Right lobe of liver (tissue), 6 donors: ENCODE measurements around the gene EXOC8. TPM values are rescaled to one million over a fixed set of nuclear protein-coding genes. Genes with fewer than 3 reads are reported as not detected.
A peak's percentile ranks its signal among the peaks of the same experiment; 100 is the strongest.

Experiments
- ATAC-seq, 4 donors: fragments of 200-7000 bp; cut with Tn5 transposase; one replicate each; pipeline ENCODE4 v1.9.1; 2020; ENCODE audit warnings: mild to moderate bottlenecking in 4 of 4, moderate library complexity in 4 of 4
- DNase-seq, 3 donors: peaks; one replicate each; pipeline ENCODE4 v3.0.0-alpha.2; 2020
- H3K27ac ChIP-seq, 3 donors: fragments of 200-600 bp; one replicate each; pipeline ENCODE4 v1.8.0; 2022
- H3K27me3 ChIP-seq, 2 donors: fragments of 200-600 bp; one replicate each; pipeline ENCODE4 v1.8.0; 2022
- H3K36me3 ChIP-seq, 4 donors: fragments of 200-600 bp; sonication (generic) in 1 of 4; one replicate each; pipeline versions ENCODE4 v1.5.1 to v1.8.0; 2017 to 2022; ENCODE audit warnings: control low read depth in 1 of 4
- H3K4me1 ChIP-seq, 4 donors: fragments of 200-600 bp; sonication (generic) in 1 of 4; one replicate each; pipeline versions ENCODE4 v1.5.1 to v1.8.0; 2017 to 2022; ENCODE audit warnings: control low read depth in 1 of 4
- H3K4me3 ChIP-seq, 3 donors: fragments of 200-600 bp; one replicate each; pipeline ENCODE4 v1.8.0; 2022
- H3K9me3 ChIP-seq, 4 donors: fragments of 200-600 bp; sonication (generic) in 1 of 4; one replicate each; pipeline versions ENCODE4 v1.5.1 to v1.8.0; 2017 to 2022; ENCODE audit warnings: control low read depth in 1 of 4
- CTCF ChIP-seq, 4 donors: fragments of 200-600 bp in 3 of 4; fragments of 450-650 bp in 1 of 4; IDR thresholded peaks; one replicate each; pipeline versions ENCODE4 v1.5.1 to v1.8.0; 2016 to 2022; ENCODE audit warnings: antibody characterized with exemption in 4 of 4, mild to moderate bottlenecking in 2 of 4
- POLR2A ChIP-seq: fragments of 450-650 bp; IDR thresholded peaks from one replicate; pipeline ENCODE4 v1.6.1; 2017; ENCODE audit warnings: antibody characterized with exemption, mild to moderate bottlenecking
- WGBS: methylation state at CpG from one replicate; pipeline ENCODE4 v1.1.6; 2018; ENCODE audit warnings: low coverage, low lambda C conversion rate; ENCODE audit not compliant: insufficient coverage; ENCODE audit errors: missing lambda C conversion rate; 5-methylcytosine and 5-hydroxymethylcytosine counted together
- intact Hi-C, 2 donors: fragments of 100-400 bp; cut with DNase I; formaldehyde crosslinking; loops; one replicate each; pipeline versions ENCODE4 v1.11.2 to v1.14.1; 2022
- total RNA-seq, 6 experiments: library from RNA; depleted of rRNA in 2 of 6; stranded (reverse); fragments of >200 nt in 2 of 6; fragmentation: NEBNext Ultra II Directional in 3 of 6; extraction: Animal tissue kit (Norgen Biotek cat#: 25700) in 3 of 6; gene quantifications; one replicate each; pipeline versions ENCODE4 v1.1.0 to v1.2.4, GENCODE V29; 2016 to 2023
- donor health status: DM: no; HTN: yes; CAD: no.
- donor health status: DM: no; HTN: no; CAD: no.
- donor health status: DM: no; HTN: no; CAD: no.
- donor health status: DM: no; HTN: yes; CAD: no.
- donor health status: DM: no; HTN: yes; CAD: no.

Gene EXOC8
- total RNA-seq, 6 experiments from 2014 or later, result 5.7 to 7.8 (median 6.8) TPM

- no peak for DNase-seq
- H3K9me3 ChIP-seq, result no peaks in the 10 kb centered on the region
- intact Hi-C loops, result no loop called here
- H3K27me3 ChIP-seq, result no peaks in the 10 kb centered on the region
- H3K36me3 ChIP-seq, result no peaks in the 10 kb centered on the region
- H3K4me3 ChIP-seq, result no peak overlapping the region
- no peak overlapping the region for H3K27ac ChIP-seq
- TF ChIP-seq CTCF (IDR thresholded peaks at IDR 0.05) (no peak), POLR2A (no peak)
- 84% methylated on average over 4 of the region's 4 CpGs for WGBS
- no peaks in the 10 kb centered on the region for H3K4me1 ChIP-seq
- ATAC-seq, result no peak
Observed at GRCh38 chr1:231318568-231318967, 19.1 kb downstream of the EXOC8 start.

DNA sequence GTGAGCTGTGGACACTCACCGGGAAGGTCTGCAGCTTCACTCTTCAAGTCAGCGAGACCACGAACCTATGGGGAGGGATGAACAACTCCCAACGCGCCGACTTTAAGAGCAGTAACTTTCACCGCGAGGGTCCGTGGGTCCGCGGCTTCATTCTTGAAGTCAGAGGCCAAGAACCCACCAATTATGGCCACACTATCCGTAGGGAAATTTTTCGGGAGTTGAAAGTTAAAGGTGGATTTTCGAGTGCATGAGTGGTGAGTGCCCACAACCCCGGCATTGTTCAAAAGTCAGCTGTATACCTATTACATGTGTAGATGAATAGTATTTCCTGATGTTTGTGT is 19.7 kb downstream of the EXOC8 start:
- no peak for TF ChIP-seq POLR2A
- no peak for TF ChIP-seq CTCF (IDR thresholded peaks at IDR 0.05)
- Histone ChIP-seq H3K36me3 (no peaks in the 10 kb centered on the region), H3K4me3 (no peak overlapping the region), H3K27me3 (no peaks in the 10 kb centered on the region), H3K27ac (no peak overlapping the region), H3K4me1 (no peaks in the 10 kb centered on the region), H3K9me3 (no peaks in the 10 kb centered on the region)
- intact Hi-C loops, result no loop called here
- ATAC-seq (no peak), DNase-seq (no peak)
- WGBS, result 89% methylated on average over 15 of the region's 15 CpGs

DNA sequence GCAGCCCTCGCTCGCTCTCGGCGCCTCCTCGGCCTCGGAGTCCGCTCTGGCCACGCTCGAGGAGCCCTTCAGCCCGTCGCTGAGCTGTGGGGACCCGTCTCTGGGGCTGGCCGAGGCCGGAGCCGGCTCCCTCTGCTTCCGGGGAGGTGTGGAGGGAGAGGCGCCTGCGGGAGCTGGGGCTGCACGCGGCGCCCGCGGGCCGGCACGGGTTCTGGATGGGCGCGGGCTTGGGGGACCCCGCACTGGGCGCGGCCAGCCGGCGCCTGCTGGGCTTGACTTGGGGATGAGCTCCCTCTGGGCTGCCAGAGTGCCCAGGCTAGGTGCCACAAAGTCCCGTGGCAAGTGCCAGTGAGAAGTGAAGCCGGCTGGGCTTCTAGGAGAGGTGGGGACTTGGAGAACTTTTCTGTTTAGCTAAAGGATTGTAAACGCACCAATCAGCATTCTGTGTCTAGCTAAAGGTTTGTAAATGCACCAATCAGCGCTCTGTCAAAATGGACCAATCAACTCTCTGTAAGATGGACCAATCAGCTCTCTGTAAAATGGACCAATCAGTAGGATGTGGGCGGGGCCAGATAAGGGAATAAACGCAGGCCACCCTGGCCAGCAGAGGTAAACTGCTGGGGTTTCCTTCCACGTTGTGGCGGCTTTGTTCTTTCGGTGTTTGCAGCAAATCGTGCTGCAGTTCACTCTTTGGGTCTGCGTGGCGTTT is 20.2 kb downstream of the EXOC8 start:
- intact Hi-C loops, result no loop called here
- ATAC-seq (peak in 1 of 4 donors; percentile 22), DNase-seq (no peak)
- Histone ChIP-seq H3K4me3 (no peak overlapping the region), H3K4me1 (no peaks in the 10 kb centered on the region), H3K27me3 (no peaks in the 10 kb centered on the region), H3K27ac (no peak overlapping the region), H3K36me3 (no peaks in the 10 kb centered on the region), H3K9me3 (no peaks in the 10 kb centered on the region)
- 92% methylated on average over 17 of the region's 44 CpGs for WGBS
- TF ChIP-seq CTCF (IDR thresholded peaks at IDR 0.05) (no peak), POLR2A (no peak)

DNA sequence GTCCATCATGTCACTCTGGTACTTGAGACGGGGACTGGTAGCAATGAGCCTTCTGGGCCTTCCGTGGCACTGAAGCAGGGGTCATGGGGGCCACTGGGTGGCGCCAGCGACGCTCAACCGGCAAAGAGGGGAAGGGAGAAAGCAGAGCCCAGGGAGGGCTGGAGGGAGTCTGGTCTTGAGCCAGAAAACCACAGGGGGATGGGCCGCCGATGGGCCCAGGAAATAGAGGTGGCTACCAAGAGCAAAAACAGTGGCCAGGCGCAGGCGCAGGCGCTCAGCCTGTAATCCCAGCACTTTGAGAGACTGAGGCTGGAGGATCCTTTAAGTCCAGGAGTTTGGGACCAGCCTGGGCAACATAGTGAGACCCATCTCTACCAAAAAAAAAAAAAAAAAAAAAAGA is 21.8 kb downstream of the EXOC8 start:
- Histone ChIP-seq H3K27ac (no peak overlapping the region), H3K4me1 (no peaks in the 10 kb centered on the region), H3K36me3 (no peaks in the 10 kb centered on the region), H3K27me3 (no peaks in the 10 kb centered on the region), H3K4me3 (no peak overlapping the region), H3K9me3 (no peaks in the 10 kb centered on the region)
- WGBS, result 52% methylated on average over 7 of the region's 11 CpGs
- ATAC-seq (peak; percentile 71 to 90 (median 80)), DNase-seq (peak in 2 of 3 donors; percentile 42 to 58)
- intact Hi-C loops, result no loop called here
- no peak for TF ChIP-seq POLR2A
- peak; percentile 44 to 61 (median 54) for TF ChIP-seq CTCF (IDR thresholded peaks at IDR 0.05)
